ENCODE data around the gene CALD1. TPM values are rescaled to one million over a fixed set of nuclear protein-coding genes. Genes with fewer than 3 reads are reported as not detected.

CALD1 gene
- total RNA-seq, 4 donors from 2014 or later = 32.3 to 462 (median 98.4) TPM

DNA sequence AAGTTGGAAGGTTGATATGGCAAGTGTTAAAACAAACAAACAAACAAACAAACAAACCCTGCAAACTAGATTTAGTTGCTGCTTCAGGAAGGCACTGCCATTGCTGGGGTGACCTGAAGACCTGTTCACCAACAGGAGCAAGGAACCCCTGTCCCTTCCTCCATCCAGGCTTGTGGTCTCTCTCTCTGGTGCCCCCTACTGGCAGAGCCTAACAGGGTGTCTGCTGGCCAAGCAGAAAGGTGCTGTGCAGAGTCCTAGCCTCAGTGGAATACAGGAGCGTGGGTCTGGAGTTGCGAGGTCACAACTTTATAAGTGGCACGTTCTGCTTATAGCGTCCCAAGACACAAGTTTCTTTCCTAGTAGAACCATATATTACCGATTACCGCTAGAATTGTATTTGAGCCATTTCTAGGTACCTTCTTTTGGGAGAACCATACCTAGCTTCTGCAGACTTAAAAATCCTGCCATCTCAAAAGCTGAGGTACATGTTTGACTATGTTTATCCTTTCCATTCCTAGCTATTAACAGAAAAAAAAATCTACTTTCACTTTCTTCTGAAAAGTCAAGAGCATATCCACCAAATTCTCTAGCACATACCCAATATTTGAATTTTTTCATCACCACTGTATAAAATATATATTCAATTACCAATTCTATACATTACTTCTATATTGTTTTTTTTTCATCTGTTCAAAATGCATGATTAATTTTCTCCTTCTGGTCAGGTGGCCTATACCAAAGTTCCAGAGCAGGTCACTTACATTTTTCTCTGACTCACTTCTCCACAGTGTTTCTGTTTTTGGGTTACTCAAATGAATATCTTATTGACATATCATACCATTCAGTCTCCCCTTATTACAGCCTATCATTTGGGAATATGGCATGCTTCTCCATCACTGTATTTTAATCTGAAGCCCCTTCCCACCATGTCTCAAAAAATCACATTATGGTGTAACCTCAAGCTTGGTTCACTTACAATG, 29.1 kb upstream of the CALD1 start:
- H3K9me3 ChIP-seq = no peaks in the 10 kb centered on the region
- DNase-seq = no peak
- no peaks in the 10 kb centered on the region for H3K36me3 ChIP-seq
- intact Hi-C loops (cut with DNase I) = no loop called here
- WGBS, 2 donors = 83 to 89% methylated on average over 5 to 6 of the region's 6 CpGs
- no peak overlapping the region for H3K27ac ChIP-seq
- H3K4me3 ChIP-seq = no peak overlapping the region
- no peaks in the 10 kb centered on the region for H3K27me3 ChIP-seq
- no peak for TF ChIP-seq POLR2A (IDR thresholded peaks at IDR 0.05)
- TF ChIP-seq, protein P1, sequence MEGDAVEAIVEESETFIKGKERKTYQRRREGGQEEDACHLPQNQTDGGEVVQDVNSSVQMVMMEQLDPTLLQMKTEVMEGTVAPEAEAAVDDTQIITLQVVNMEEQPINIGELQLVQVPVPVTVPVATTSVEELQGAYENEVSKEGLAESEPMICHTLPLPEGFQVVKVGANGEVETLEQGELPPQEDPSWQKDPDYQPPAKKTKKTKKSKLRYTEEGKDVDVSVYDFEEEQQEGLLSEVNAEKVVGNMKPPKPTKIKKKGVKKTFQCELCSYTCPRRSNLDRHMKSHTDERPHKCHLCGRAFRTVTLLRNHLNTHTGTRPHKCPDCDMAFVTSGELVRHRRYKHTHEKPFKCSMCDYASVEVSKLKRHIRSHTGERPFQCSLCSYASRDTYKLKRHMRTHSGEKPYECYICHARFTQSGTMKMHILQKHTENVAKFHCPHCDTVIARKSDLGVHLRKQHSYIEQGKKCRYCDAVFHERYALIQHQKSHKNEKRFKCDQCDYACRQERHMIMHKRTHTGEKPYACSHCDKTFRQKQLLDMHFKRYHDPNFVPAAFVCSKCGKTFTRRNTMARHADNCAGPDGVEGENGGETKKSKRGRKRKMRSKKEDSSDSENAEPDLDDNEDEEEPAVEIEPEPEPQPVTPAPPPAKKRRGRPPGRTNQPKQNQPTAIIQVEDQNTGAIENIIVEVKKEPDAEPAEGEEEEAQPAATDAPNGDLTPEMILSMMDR (IDR thresholded peaks at IDR 0.05) = peak; percentile 28 to 62 (median 44)
- H3K4me1 ChIP-seq = peaks cover 0 to 19% (median 6%) of the 10 kb centered on the region in 3 donors

DNA sequence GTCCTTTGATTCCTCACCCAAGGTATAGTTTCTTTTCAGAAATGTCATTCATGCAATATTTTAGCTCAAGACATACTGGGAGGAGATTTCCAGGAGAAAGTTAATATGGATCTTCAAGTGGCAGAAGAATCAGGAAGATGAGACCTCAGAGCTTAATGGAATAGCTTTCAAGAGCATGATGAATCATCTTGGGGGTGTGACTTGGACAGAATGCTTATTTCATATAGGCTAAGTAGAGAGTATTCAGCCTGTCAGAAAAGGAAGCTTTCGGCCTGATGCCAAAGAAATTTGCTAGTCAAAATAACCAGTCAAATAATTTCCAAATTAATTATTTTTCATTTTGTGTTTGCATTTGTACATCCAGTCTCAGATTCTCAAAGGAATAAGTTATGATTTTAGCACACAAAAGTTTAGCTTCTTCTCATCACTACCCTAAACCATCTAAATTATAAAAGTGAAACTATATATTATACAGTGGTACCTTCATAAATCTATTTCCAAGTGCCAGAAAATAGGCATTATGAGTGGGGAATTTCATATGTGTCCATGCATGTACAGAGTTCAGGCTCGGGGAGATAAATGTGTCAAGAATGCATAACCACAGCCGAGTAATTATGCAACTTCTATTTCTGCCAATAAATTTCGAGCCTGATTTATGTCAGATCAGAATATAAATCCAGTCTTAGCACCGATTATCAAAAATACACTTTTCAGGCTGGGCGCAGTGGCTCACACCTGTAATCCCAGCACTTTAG, 27.3 kb upstream of the CALD1 start:
- intact Hi-C loops (cut with DNase I) = no loop called here
- Histone ChIP-seq H3K4me3 (no peak overlapping the region), H3K9me3 (no peaks in the 10 kb centered on the region), H3K36me3 (no peaks in the 10 kb centered on the region), H3K4me1 (peaks cover 0 to 19% (median 6%) of the 10 kb centered on the region in 3 donors), H3K27me3 (no peaks in the 10 kb centered on the region), H3K27ac (peak overlapping the region in 1 of 4 donors; percentile 29)
- no peak for DNase-seq
- WGBS, 2 donors = 32 to 36% methylated on average over 6 of the region's 6 CpGs
- TF ChIP-seq POLR2A (IDR thresholded peaks at IDR 0.05) = no peak
- TF ChIP-seq, protein P1 (IDR thresholded peaks at IDR 0.05) = no peak

DNA sequence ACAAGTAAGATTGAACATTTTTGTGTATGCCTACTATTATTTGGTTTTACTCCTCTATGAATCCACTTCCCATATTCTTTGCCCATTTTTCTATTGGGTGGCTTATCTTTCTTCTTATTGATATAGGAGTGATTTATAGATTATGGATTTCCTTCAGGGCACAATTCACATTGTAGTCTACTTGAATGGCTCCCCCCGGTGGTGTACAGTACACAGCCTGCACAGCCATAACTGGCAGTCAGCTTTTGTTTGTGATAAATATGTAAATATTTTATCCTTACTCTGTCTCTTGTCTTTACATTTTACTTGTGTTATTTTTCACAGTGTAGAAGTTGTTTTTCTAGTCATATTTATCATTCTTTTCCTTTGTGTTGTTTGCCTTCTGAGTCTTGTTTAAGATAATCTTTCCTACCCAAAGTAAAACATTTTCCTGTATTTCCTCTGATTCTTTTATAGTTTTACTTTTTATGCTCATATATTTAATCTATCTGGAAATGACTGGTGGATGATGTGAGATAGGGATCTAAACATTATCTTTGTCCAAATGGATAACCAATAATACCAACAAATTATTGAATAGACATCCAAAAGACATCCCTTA, 23.9 kb upstream of the CALD1 start:
- H3K36me3 ChIP-seq = no peaks in the 10 kb centered on the region
- TF ChIP-seq, protein P1 (IDR thresholded peaks at IDR 0.05) = peak in 4 of 6 experiments; percentile 34 to 44 (median 40)
- TF ChIP-seq POLR2A (IDR thresholded peaks at IDR 0.05) = no peak
- peaks cover 0 to 13% (median 6%) of the 10 kb centered on the region in 3 donors for H3K4me1 ChIP-seq
- 35 to 50% methylated on average over 1 of the region's 1 CpG for WGBS, 2 donors
- H3K4me3 ChIP-seq = no peak overlapping the region
- H3K9me3 ChIP-seq = no peaks in the 10 kb centered on the region
- DNase-seq = no peak
- intact Hi-C loops (cut with DNase I) = no loop called here
- H3K27me3 ChIP-seq = no peaks in the 10 kb centered on the region
- no peak overlapping the region for H3K27ac ChIP-seq

DNA sequence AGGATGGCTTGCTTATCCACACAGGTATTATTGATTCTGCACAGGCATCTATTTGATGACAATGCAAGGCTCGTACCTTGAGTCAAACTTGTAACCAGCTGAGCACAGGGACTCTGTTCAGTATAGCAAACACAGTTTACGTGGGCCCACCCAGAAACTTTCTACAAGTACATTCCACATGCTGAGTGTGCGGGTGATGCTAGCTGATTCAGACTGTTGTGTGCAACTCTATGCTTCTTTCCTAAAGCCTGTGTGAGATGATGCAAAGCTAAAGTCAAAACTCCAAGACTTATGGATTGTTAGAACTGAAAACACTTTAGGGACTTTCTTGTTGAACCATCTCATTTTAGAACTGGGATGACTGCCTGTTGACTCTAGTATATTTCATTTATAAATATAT, 21.5 kb upstream of the CALD1 start:
- DNase-seq = no peak
- H3K9me3 ChIP-seq = no peaks in the 10 kb centered on the region
- H3K27ac ChIP-seq = no peak overlapping the region
- TF ChIP-seq, protein P1 (IDR thresholded peaks at IDR 0.05) = no peak
- TF ChIP-seq POLR2A (IDR thresholded peaks at IDR 0.05) = no peak
- no peaks in the 10 kb centered on the region for H3K36me3 ChIP-seq
- H3K4me1 ChIP-seq = no peaks in the 10 kb centered on the region
- no peaks in the 10 kb centered on the region for H3K27me3 ChIP-seq
- H3K4me3 ChIP-seq = no peak overlapping the region
- 75 to 82% methylated on average over 3 of the region's 3 CpGs for WGBS, 2 donors
- intact Hi-C loops (cut with DNase I) = no loop called here
